ENCODE measurements around the gene ANGPTL1.

- no peak for TF ChIP-seq CTCF (conservative IDR thresholded peaks at IDR 0.05; ENCODE audit: low read length)
- no peak for TF ChIP-seq EZH2phosphoT487 (IDR thresholded peaks at IDR 0.05; ENCODE audit: borderline replicate concordance)
These were observed 6.6 kb downstream of the ANGPTL1 start for GRCh38 chr1:178864326-178864725.
